Neural progenitor cell (in vitro differentiated cells): Measurements from ENCODE around the gene RPTOR. TPM values are rescaled to one million over a fixed set of nuclear protein-coding genes. Genes with fewer than 3 reads are reported as not detected.

ENCODE experiments used
- DNase-seq: peaks from one replicate; pipeline ENCODE4 v3.0.0-alpha.2; 2016; ENCODE audit warnings: low spot score
- H2AFZ ChIP-seq: fragments of 200-600 bp; sonication (generic); replicated peaks from 2 replicates; pipeline ENCODE4 v1.6.1; 2016; ENCODE audit warnings: antibody characterized with exemption
- H3F3A ChIP-seq: fragments of 200-600 bp; sonication (generic); 2 replicates; pipeline ENCODE4 v1.6.1; 2016; ENCODE audit warnings: antibody characterized with exemption, low read depth
- H3K27ac ChIP-seq: fragments of 200-600 bp; sonication (generic); 2 replicates; pipeline ENCODE4 v1.5.1; 2016; ENCODE audit warnings: mild to moderate bottlenecking
- H3K27me3 ChIP-seq: fragments of 200-600 bp; sonication (generic); 2 replicates; pipeline ENCODE4 v1.6.1; 2016; ENCODE audit warnings: mild to moderate bottlenecking, moderate library complexity
- H3K36me3 ChIP-seq: fragments of 200-600 bp; sonication (generic); 2 replicates; pipeline ENCODE4 v1.5.1; 2016
- H3K4me1 ChIP-seq: fragments of 200-600 bp; sonication (generic); 2 replicates; pipeline ENCODE4 v1.6.1; 2016; ENCODE audit warnings: mixed run types
- H3K4me2 ChIP-seq: fragments of 200-600 bp; sonication (generic); 2 replicates; pipeline ENCODE4 v1.6.1; 2016
- H3K4me3 ChIP-seq: fragments of 200-600 bp; sonication (generic); 2 replicates; pipeline ENCODE4 v1.5.1; 2016
- H3K79me2 ChIP-seq: fragments of 200-600 bp; sonication (generic); 2 replicates; pipeline ENCODE4 v1.6.1; 2016; ENCODE audit warnings: low read depth
- H3K9ac ChIP-seq: fragments of 200-600 bp; sonication (generic); 2 replicates; pipeline ENCODE4 v1.6.1; 2016
- H3K9me3 ChIP-seq: fragments of 200-600 bp; sonication (generic); 2 replicates; pipeline ENCODE4 v1.5.1; 2016; ENCODE audit warnings: low read depth
- H4K20me1 ChIP-seq: fragments of 200-600 bp; sonication (generic); 2 replicates; pipeline ENCODE4 v1.6.1; 2016; ENCODE audit warnings: low read depth
- H3K27ac Mint-ChIP-seq: 3 replicates; pipeline ENCODE4 v1.8.0; 2021; ENCODE audit warnings: mixed read lengths
- H3K27me3 Mint-ChIP-seq: 2 replicates; pipeline ENCODE4 v1.8.0; 2022; ENCODE audit warnings: low read depth, mild to moderate bottlenecking, inconsistent platforms, moderate library complexity, mixed read lengths; ENCODE audit not compliant: insufficient read depth
- H3K36me3 Mint-ChIP-seq: 3 replicates; pipeline ENCODE4 v1.8.0; 2021; ENCODE audit warnings: mixed read lengths
- H3K4me1 Mint-ChIP-seq: 3 replicates; pipeline ENCODE4 v1.8.0; 2021; ENCODE audit warnings: mixed read lengths
- H3K4me3 Mint-ChIP-seq: 3 replicates; pipeline ENCODE4 v1.8.0; 2021; ENCODE audit warnings: mild to moderate bottlenecking, moderate library complexity, mixed read lengths
- H3K9me3 Mint-ChIP-seq: 3 replicates; pipeline ENCODE4 v1.8.0; 2020; ENCODE audit warnings: mixed read lengths
- CTCF ChIP-seq: fragments of 200-600 bp; sonication (generic); IDR thresholded peaks from 2 replicates; pipeline ENCODE4 v1.5.1; 2017; ENCODE audit warnings: antibody characterized with exemption, mild to moderate bottlenecking
- EZH2 ChIP-seq: fragments of 200-600 bp; sonication (generic); IDR thresholded peaks from 2 replicates; pipeline ENCODE4 v1.6.1; 2017; ENCODE audit warnings: antibody characterized with exemption, mild to moderate bottlenecking, moderate library complexity
- EZH2phosphoT487 ChIP-seq: fragments of 200-600 bp; sonication (generic); IDR thresholded peaks from 2 replicates; pipeline ENCODE4 v1.6.1; 2017; ENCODE audit warnings: antibody characterized with exemption
- total RNA-seq: library from RNA; depleted of rRNA; stranded (reverse); fragments of >200 nt; gene quantifications from 2 replicates; pipeline ENCODE4 v1.2.3, GENCODE V29; 2015; ENCODE audit warnings: low replicate concordance

The RPTOR gene
- total RNA-seq, 1 donor from 2014 or later = 7.4 TPM

GRCh38 chr17:80637048-80637781, 92.6 kb downstream of the RPTOR start:
- H3K9ac ChIP-seq = no peak overlapping the region
- H3K27me3 ChIP-seq = no peaks in the 10 kb centered on the region
- no peaks in the 10 kb centered on the region for H3K79me2 ChIP-seq
- no peaks in the 10 kb centered on the region for H3F3A ChIP-seq
- no peak for DNase-seq
- no peak overlapping the region for H2AFZ ChIP-seq
- H3K4me1 Mint-ChIP-seq = peaks cover 34% of the 10 kb centered on the region
- H3K36me3 ChIP-seq = no peaks in the 10 kb centered on the region
- no peak overlapping the region for H3K27ac ChIP-seq
- no peak overlapping the region for H3K4me2 ChIP-seq
- H3K4me3 ChIP-seq = no peak overlapping the region
- peak overlapping the region; percentile 48 for H3K27ac Mint-ChIP-seq
- no peaks in the 10 kb centered on the region for H3K9me3 Mint-ChIP-seq
- no peaks in the 10 kb centered on the region for H3K36me3 Mint-ChIP-seq
- no peaks in the 10 kb centered on the region for H3K9me3 ChIP-seq
- TF ChIP-seq CTCF = no peak
- TF ChIP-seq EZH2phosphoT487 = no peak
- no peak for TF ChIP-seq EZH2
- peaks cover 39% of the 10 kb centered on the region for H4K20me1 ChIP-seq
- H3K4me3 Mint-ChIP-seq = no peak overlapping the region
- H3K4me1 ChIP-seq = no peaks in the 10 kb centered on the region
- H3K27me3 Mint-ChIP-seq = peaks cover 4% of the 10 kb centered on the region

GRCh38 chr17:80639658-80640057, 95.0 kb downstream of the RPTOR start:
- DNase-seq = no peak
- H3K79me2 ChIP-seq = no peaks in the 10 kb centered on the region
- no peaks in the 10 kb centered on the region for H3K9me3 Mint-ChIP-seq
- H3K9ac ChIP-seq = no peak overlapping the region
- H3K4me1 ChIP-seq = no peaks in the 10 kb centered on the region
- H3K27ac ChIP-seq = no peak overlapping the region
- TF ChIP-seq EZH2 = no peak
- no peak for TF ChIP-seq EZH2phosphoT487
- TF ChIP-seq CTCF = no peak
- H3K27me3 Mint-ChIP-seq = peaks cover 2% of the 10 kb centered on the region
- peaks cover 36% of the 10 kb centered on the region for H4K20me1 ChIP-seq
- H3K4me3 Mint-ChIP-seq = no peak overlapping the region
- H3K36me3 Mint-ChIP-seq = peaks cover 2% of the 10 kb centered on the region
- H2AFZ ChIP-seq = no peak overlapping the region
- H3K4me3 ChIP-seq = no peak overlapping the region
- no peaks in the 10 kb centered on the region for H3K27me3 ChIP-seq
- H3K4me2 ChIP-seq = no peak overlapping the region
- H3K9me3 ChIP-seq = no peaks in the 10 kb centered on the region
- peaks cover 22% of the 10 kb centered on the region for H3K4me1 Mint-ChIP-seq
- no peak overlapping the region for H3K27ac Mint-ChIP-seq
- H3F3A ChIP-seq = no peaks in the 10 kb centered on the region
- no peaks in the 10 kb centered on the region for H3K36me3 ChIP-seq

- Histone ChIP-seq H3K4me2 (no peak overlapping the region), H2AFZ (no peak overlapping the region), H3K4me3 (no peak overlapping the region), H3K79me2 (no peaks in the 10 kb centered on the region), H3K36me3 (no peaks in the 10 kb centered on the region), H3K9ac (no peak overlapping the region), H3F3A (no peaks in the 10 kb centered on the region), H3K27me3 (no peaks in the 10 kb centered on the region), H3K9me3 (no peaks in the 10 kb centered on the region), H3K27ac (no peak overlapping the region), H3K4me1 (no peaks in the 10 kb centered on the region), H4K20me1 (peaks cover 30% of the 10 kb centered on the region)
- peaks cover 22% of the 10 kb centered on the region for H3K4me1 Mint-ChIP-seq
- H3K27ac Mint-ChIP-seq = no peak overlapping the region
- no peaks in the 10 kb centered on the region for H3K9me3 Mint-ChIP-seq
- no peaks in the 10 kb centered on the region for H3K27me3 Mint-ChIP-seq
- H3K4me3 Mint-ChIP-seq = no peak overlapping the region
- peaks cover 2% of the 10 kb centered on the region for H3K36me3 Mint-ChIP-seq
- TF ChIP-seq EZH2phosphoT487 (no peak), CTCF (no peak), EZH2 (no peak)
- DNase-seq = no peak
Observed at GRCh38 chr17:80640366-80641084, 95.9 kb downstream of the RPTOR start.
